Panc1 (cell line): ENCODE data around the gene CFAP20DC. TPM values are rescaled to one million over a fixed set of nuclear protein-coding genes. Genes with fewer than 3 reads are reported as not detected.

ENCODE experiments used
- ATAC-seq: fragments of 200-7000 bp; cut with Tn5 transposase; 2 replicates; pipeline ENCODE4 v1.9.1; 2020; ENCODE audit warnings: mild to moderate bottlenecking, moderate library complexity
- BruUV-seq: library from RNA; stranded (reverse); fragments of 400-500 nt; replicated peaks from 2 replicates; lab custom pipeline; 2021; lab: Mats Ljungman, UMichigan
- CTCF ChIA-PET: fragments of 300-600 bp; sonication (Branson Sonifier 250); formaldehyde crosslinking; loops from one replicate; lab custom pipeline; 2022; ENCODE audit warnings: antibody characterized with exemption; lab: Charles Lee
- POLR2A ChIA-PET: fragments of 300-600 bp; sonication (Branson Sonifier 250); formaldehyde crosslinking; loops from one replicate; lab custom pipeline; 2022; ENCODE audit warnings: antibody characterized with exemption; lab: Charles Lee
- DNase-seq: peaks from one replicate; pipeline ENCODE4 v3.0.0-alpha.2; 2010; ENCODE audit warnings: low read depth, low spot score
- H3K27ac ChIP-seq: 2 replicates; pipeline ENCODE4 v1.5.1; 2011; ENCODE audit warnings: mild to moderate bottlenecking, low read length, inconsistent platforms
- H3K27me3 ChIP-seq: fragments of 200-500 bp; sonication (Bioruptor generic); 2 replicates; pipeline ENCODE4 v1.6.0; 2014; ENCODE audit warnings: low read length, inconsistent platforms; ENCODE audit not compliant: control insufficient read depth, insufficient read depth
- H3K36me3 ChIP-seq: fragments of 200-500 bp; sonication (Bioruptor generic); 2 replicates; pipeline ENCODE4 v1.5.1; 2014; ENCODE audit warnings: inconsistent platforms, mild to moderate bottlenecking, low read length, moderate library complexity; ENCODE audit not compliant: control insufficient read depth, insufficient read depth
- H3K4me1 ChIP-seq: 2 replicates; pipeline ENCODE4 v1.5.1; 2011; ENCODE audit warnings: inconsistent platforms, mild to moderate bottlenecking, low read length, moderate library complexity; ENCODE audit not compliant: control insufficient read depth, insufficient read depth
- H3K4me3 ChIP-seq, 2 experiments: 2 replicates each; pipeline ENCODE4 v1.5.1; 2011 to 2012; ENCODE audit warnings: low read depth in 2 of 2, low read length in 2 of 2, mild to moderate bottlenecking in 2 of 2, inconsistent platforms in 1 of 2, moderate library complexity in 1 of 2
- H3K9me3 ChIP-seq: fragments of 200-500 bp; sonication (Bioruptor generic); 2 replicates; pipeline ENCODE4 v1.5.1; 2014; ENCODE audit warnings: low read depth, mild to moderate bottlenecking, inconsistent platforms, low read length, moderate library complexity; ENCODE audit not compliant: control insufficient read depth, insufficient read depth
- CTCF ChIP-seq: fragments of 450-650 bp; IDR thresholded peaks from 2 replicates; pipeline ENCODE4 v1.5.1; 2017; ENCODE audit warnings: mild to moderate bottlenecking
- POLR2AphosphoS5 ChIP-seq: IDR thresholded peaks from 2 replicates; pipeline ENCODE4 v1.6.1; 2012; ENCODE audit warnings: mild to moderate bottlenecking, low read depth, low read length, moderate library complexity
- REST ChIP-seq, 2 experiments: IDR thresholded peaks; 2 replicates each; pipeline ENCODE4 v1.6.1; 2011 to 2012; ENCODE audit warnings: low read depth in 2 of 2, control low read depth in 1 of 2, low read length in 1 of 2, mild to moderate bottlenecking in 1 of 2, moderate library complexity in 1 of 2; ENCODE audit not compliant: insufficient read depth in 1 of 2
- SIN3A ChIP-seq: IDR thresholded peaks from 2 replicates; pipeline ENCODE4 v1.6.1; 2012; ENCODE audit warnings: low read depth, mild to moderate bottlenecking, low read length, moderate library complexity, borderline replicate concordance; ENCODE audit not compliant: insufficient read depth
- TCF7L2 ChIP-seq: IDR thresholded peaks from 2 replicates; pipeline ENCODE4 v1.6.1; 2011; ENCODE audit warnings: mild to moderate bottlenecking, low read depth, low read length, inconsistent platforms
- in situ Hi-C: cut with HindIII; loops from 2 replicates; pipeline ENCODE4 v1.10.0; 2016; ENCODE audit warnings: low sequenced_read_pairs, low pct_unique_long_range_greater_than_20kb
- intact Hi-C: fragments of 100-400 bp; cut with micrococcal nuclease; formaldehyde crosslinking; loops from one replicate; pipeline ENCODE4 v1.10.0; 2022; ENCODE audit not compliant: unreplicated experiment
- total RNA-seq: library from RNA; stranded (reverse); gene quantifications from one replicate; pipeline ENCODE4 v1.2.1, GENCODE V29; 2021; ENCODE audit not compliant: unreplicated experiment

The CFAP20DC gene
- total RNA-seq, 1 experiment from 2014 or later: 4.0 TPM

DNA sequence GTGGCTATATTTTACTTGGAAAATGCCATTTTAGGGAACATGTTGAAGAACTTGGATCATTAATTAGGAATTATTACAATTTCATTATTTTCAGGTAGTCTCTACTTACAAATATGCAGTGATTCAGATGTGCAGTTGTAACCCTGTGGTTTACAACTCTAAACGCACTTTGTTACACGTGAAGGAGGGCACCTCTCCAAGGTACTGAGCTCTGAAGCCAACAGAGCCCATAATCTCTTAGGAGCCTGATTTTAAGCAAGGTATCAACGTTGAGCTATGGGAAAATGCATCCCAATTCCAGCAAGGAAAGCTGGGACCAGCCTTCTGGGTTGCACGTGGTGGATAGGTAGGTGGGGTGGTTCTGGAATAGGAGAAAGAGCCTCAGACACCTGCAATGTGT lies 301.8 kb downstream of the CFAP20DC start:
- no peaks in the 10 kb centered on the region for H3K9me3 ChIP-seq
- H3K27me3 ChIP-seq: no peaks in the 10 kb centered on the region
- no TSS peak for BruUV-seq
- H3K4me1 ChIP-seq: no peaks in the 10 kb centered on the region
- no peak for ATAC-seq
- in situ Hi-C loops (no loop called here), intact Hi-C loops (no loop called here)
- CTCF ChIA-PET: no interaction called here
- DNase-seq: no peak
- H3K27ac ChIP-seq: no peak overlapping the region
- TF ChIP-seq SIN3A (no peak), POLR2AphosphoS5 (no peak), CTCF (no peak), TCF7L2 (no peak), REST (IDR thresholded peaks at IDR 0.05; ENCODE audit: insufficient read depth in 1 of 2, low read depth in 2 of 2, low read length in 1 of 2) (no peak)
- POLR2A ChIA-PET: no interaction called here
- H3K36me3 ChIP-seq: no peaks in the 10 kb centered on the region
- no peak overlapping the region for H3K4me3 ChIP-seq

- no peaks in the 10 kb centered on the region for H3K36me3 ChIP-seq
- POLR2A ChIA-PET: no interaction called here
- no peak for DNase-seq
- H3K27me3 ChIP-seq: no peaks in the 10 kb centered on the region
- TF ChIP-seq POLR2AphosphoS5: no peak
- TF ChIP-seq REST (IDR thresholded peaks at IDR 0.05; ENCODE audit: insufficient read depth in 1 of 2, low read depth in 2 of 2, low read length in 1 of 2): no peak
- TF ChIP-seq SIN3A: no peak
- TF ChIP-seq TCF7L2: no peak
- TF ChIP-seq CTCF: no peak
- no TSS peak for BruUV-seq
- H3K4me3 ChIP-seq: no peak overlapping the region
- no peak overlapping the region for H3K27ac ChIP-seq
- CTCF ChIA-PET: no interaction called here
- no peaks in the 10 kb centered on the region for H3K4me1 ChIP-seq
- intact Hi-C loops (no loop called here), in situ Hi-C loops (no loop called here)
- no peaks in the 10 kb centered on the region for H3K9me3 ChIP-seq
- no peak for ATAC-seq
Measured at GRCh38 chr3:58746758-58747157, 303.1 kb downstream of the CFAP20DC start.
